GM12878 (cell line): ENCODE measurements around the gene MMP7. TPM values are rescaled to one million over a fixed set of nuclear protein-coding genes. Genes with fewer than 3 reads are reported as not detected.

Experiments
- BCL3 ChIP-seq: IDR thresholded peaks from 2 replicates; pipeline ENCODE4 v1.6.1; 2011; ENCODE audit warnings: borderline replicate concordance, low read depth, mild to moderate bottlenecking, moderate library complexity, low read length; ENCODE audit not compliant: insufficient read depth, poor library complexity, severe bottlenecking
- CREB1 ChIP-seq: IDR thresholded peaks from 2 replicates; pipeline ENCODE4 v1.6.1; 2012; ENCODE audit warnings: low read depth, mild to moderate bottlenecking, inconsistent platforms
- CREM ChIP-seq: IDR thresholded peaks from 2 replicates; pipeline ENCODE4 v1.6.1; 2014; ENCODE audit warnings: antibody characterized with exemption, low read depth
- EZH2 ChIP-seq: IDR thresholded peaks from 2 replicates; pipeline ENCODE4 v1.6.1; 2012; ENCODE audit warnings: low read depth, mild to moderate bottlenecking, control low read depth, inconsistent platforms, low read length, borderline replicate concordance; ENCODE audit not compliant: control insufficient read depth
- FOXK2 ChIP-seq: fragments of 450-650 bp; IDR thresholded peaks from 2 replicates; pipeline ENCODE4 v1.6.1; 2017; ENCODE audit warnings: mild to moderate bottlenecking, moderate library complexity
- HCFC1 ChIP-seq: fragments of 150-350 bp; IDR thresholded peaks from 2 replicates; pipeline ENCODE4 v1.6.1; 2014; ENCODE audit warnings: low read length
- MTA2 ChIP-seq: fragments of 450-650 bp; IDR thresholded peaks from 2 replicates; pipeline ENCODE4 v1.6.1; 2016; ENCODE audit warnings: low read depth, mild to moderate bottlenecking, moderate library complexity
- MYB ChIP-seq: fragments of 150-350 bp; IDR thresholded peaks from 2 replicates; pipeline ENCODE4 v1.6.1; 2014; ENCODE audit warnings: mild to moderate bottlenecking, low read depth, low read length, borderline replicate concordance
- NFIC ChIP-seq: IDR thresholded peaks from 2 replicates; pipeline ENCODE4 v1.6.1; 2012; ENCODE audit warnings: low read depth, mild to moderate bottlenecking, inconsistent platforms, low read length, moderate library complexity
- RAD51 ChIP-seq: fragments of 450-650 bp; IDR thresholded peaks from 2 replicates; pipeline ENCODE4 v1.6.1; 2016; ENCODE audit warnings: moderate library complexity, mild to moderate bottlenecking, inconsistent platforms
- USF2 ChIP-seq: IDR thresholded peaks from 2 replicates; pipeline ENCODE4 v1.6.1; 2011; ENCODE audit warnings: low read depth, low read length, improper control_type of control experiment, borderline replicate concordance
- ZBTB4 ChIP-seq: fragments of 450-650 bp; formaldehyde crosslinking; IDR thresholded peaks from 2 replicates; pipeline ENCODE4 v1.4.0; 2022; ENCODE audit warnings: mild to moderate bottlenecking, moderate library complexity
- ZNF24 ChIP-seq: fragments of 450-650 bp; IDR thresholded peaks from 2 replicates; pipeline ENCODE4 v1.6.1; 2017; ENCODE audit warnings: antibody characterized with exemption, mild to moderate bottlenecking
- ZNF384 ChIP-seq: IDR thresholded peaks from 2 replicates; pipeline ENCODE4 v1.6.1; 2012; ENCODE audit warnings: low read depth, mild to moderate bottlenecking, low read length, improper control_type of control experiment, borderline replicate concordance
- polyA plus RNA-seq, 11 experiments: library from polyadenylated mRNA; depleted of rRNA in 4 of 11; unstranded in 6 of 11; stranded (reverse) in 5 of 11; fragments of >200 nt; fragmentation: Nextera tagmentation in 4 of 11; fragmentation: Illumina TruSeq in 1 of 11; extraction: Ambion mirVana in 4 of 11; extraction: Trizol in 1 of 11; gene quantifications; 1 replicate in 1 of 11; 2 replicates in 10 of 11; pipeline versions ENCODE4 v1.2.1 to v1.2.3, GENCODE V29; 2011 to 2016; ENCODE audit warnings: inconsistent platforms in 2 of 11, missing spikeins in 2 of 11, low read depth in 1 of 11
- total RNA-seq, 4 experiments: library from RNA; depleted of rRNA in 3 of 4; stranded (reverse); fragments of >200 nt in 3 of 4; fragmentation: Illumina TruSeq in 1 of 4; extraction: Trizol in 1 of 4; gene quantifications; 2 replicates each; pipeline versions ENCODE4 v1.2.1 to v1.2.3, GENCODE V29; 2013 to 2021

MMP7 gene
- total and polyA plus RNA-seq, 10 of the 15 experiments (the other 5 are each of a cell fraction or from before 2014, with no cell fraction given): 0.63 to 18.0 (median 1.1) TPM

- TF ChIP-seq ZBTB4 (CRISPR knock-in tag): no peak
- TF ChIP-seq RAD51: peak; percentile 82
- TF ChIP-seq BCL3: peak; percentile 70
- TF ChIP-seq ZNF24: no peak
- TF ChIP-seq USF2: peak; percentile 17; the same call in 1 of the 2 replicates
- no peak for TF ChIP-seq FOXK2
- TF ChIP-seq HCFC1: no peak
- TF ChIP-seq MTA2: no peak
- peak; percentile 30; the same call in 1 of the 2 replicates for TF ChIP-seq CREM
- TF ChIP-seq EZH2: no peak
- peak; percentile 86 for TF ChIP-seq CREB1
- no peak for TF ChIP-seq MYB
- peak; percentile 89 for TF ChIP-seq ZNF384
- TF ChIP-seq NFIC: no peak
These were observed 15.9 kb upstream of the MMP7 start (continued) for GRCh38 chr11:102546427-102546826.
